ENCODE data around the gene ELMO1. TPM values are rescaled to one million over a fixed set of nuclear protein-coding genes. Genes with fewer than 3 reads are reported as not detected.

ELMO1 gene
- total and polyA plus RNA-seq, 10 donors, result 26.0 to 494 (median 201) TPM

GRCh38 chr7:36923943-36924436 is 524.7 kb downstream of the ELMO1 start:
- no peaks in the 10 kb centered on the region for H3K27me3 ChIP-seq (replicated peaks in 1 of 7)
- intact Hi-C loops (cut with DNase I; ENCODE audit: low total_unique reads), result no loop called here
- WGBS, 5 donors, result 61 to 80% (median 76%) methylated on average over 3 of the region's 3 CpGs
- H3K4me1 ChIP-seq, result peaks cover 0 to 19% (median 6%) of the 10 kb centered on the region in 6 donors
- H3K9me3 ChIP-seq, result peaks cover 0 to 6% (median 0%) of the 10 kb centered on the region in 8 donors
- TF ChIP-seq POLR2AphosphoS5 (IDR thresholded peaks at IDR 0.05) (no peak), POLR2A (IDR thresholded peaks at IDR 0.05) (no peak)
- TF ChIP-seq, protein P1, sequence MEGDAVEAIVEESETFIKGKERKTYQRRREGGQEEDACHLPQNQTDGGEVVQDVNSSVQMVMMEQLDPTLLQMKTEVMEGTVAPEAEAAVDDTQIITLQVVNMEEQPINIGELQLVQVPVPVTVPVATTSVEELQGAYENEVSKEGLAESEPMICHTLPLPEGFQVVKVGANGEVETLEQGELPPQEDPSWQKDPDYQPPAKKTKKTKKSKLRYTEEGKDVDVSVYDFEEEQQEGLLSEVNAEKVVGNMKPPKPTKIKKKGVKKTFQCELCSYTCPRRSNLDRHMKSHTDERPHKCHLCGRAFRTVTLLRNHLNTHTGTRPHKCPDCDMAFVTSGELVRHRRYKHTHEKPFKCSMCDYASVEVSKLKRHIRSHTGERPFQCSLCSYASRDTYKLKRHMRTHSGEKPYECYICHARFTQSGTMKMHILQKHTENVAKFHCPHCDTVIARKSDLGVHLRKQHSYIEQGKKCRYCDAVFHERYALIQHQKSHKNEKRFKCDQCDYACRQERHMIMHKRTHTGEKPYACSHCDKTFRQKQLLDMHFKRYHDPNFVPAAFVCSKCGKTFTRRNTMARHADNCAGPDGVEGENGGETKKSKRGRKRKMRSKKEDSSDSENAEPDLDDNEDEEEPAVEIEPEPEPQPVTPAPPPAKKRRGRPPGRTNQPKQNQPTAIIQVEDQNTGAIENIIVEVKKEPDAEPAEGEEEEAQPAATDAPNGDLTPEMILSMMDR (IDR thresholded peaks at IDR 0.05 in 8 of 11, conservative IDR thresholded peaks at IDR 0.05 in 3 of 11), result no peak
- H3K36me3 ChIP-seq, result peaks cover 0 to 10% (median 0%) of the 10 kb centered on the region in 6 donors
- no peak overlapping the region for H3K4me3 ChIP-seq
- peak overlapping the region in 3 of 8 donors; percentile 2 to 10 (median 9) for H3K27ac ChIP-seq
- DNase-seq, result no peak

- no peak overlapping the region for H3K27ac ChIP-seq
- H3K4me3 ChIP-seq, result no peak overlapping the region
- intact Hi-C loops (cut with DNase I; ENCODE audit: low total_unique reads), result no loop called here
- no peak for DNase-seq
- H3K9me3 ChIP-seq, result peaks cover 0 to 6% (median 0%) of the 10 kb centered on the region in 8 donors
- peaks cover 0 to 10% (median 0%) of the 10 kb centered on the region in 6 donors for H3K36me3 ChIP-seq
- TF ChIP-seq POLR2A (IDR thresholded peaks at IDR 0.05) (no peak), POLR2AphosphoS5 (IDR thresholded peaks at IDR 0.05) (no peak)
- TF ChIP-seq, protein P1 (IDR thresholded peaks at IDR 0.05 in 8 of 11, conservative IDR thresholded peaks at IDR 0.05 in 3 of 11), result no peak
- peaks cover 0 to 19% (median 6%) of the 10 kb centered on the region in 6 donors for H3K4me1 ChIP-seq
- no peaks in the 10 kb centered on the region for H3K27me3 ChIP-seq (replicated peaks in 1 of 7)
These were observed 525.5 kb downstream of the ELMO1 start for GRCh38 chr7:36923185-36923584.

GRCh38 chr7:36920433-36920832 is 528.2 kb downstream of the ELMO1 start:
- H3K9me3 ChIP-seq, result peaks cover 0 to 6% (median 0%) of the 10 kb centered on the region in 8 donors
- H3K27ac ChIP-seq, result no peak overlapping the region
- peaks cover 0 to 17% (median 6%) of the 10 kb centered on the region in 6 donors for H3K4me1 ChIP-seq
- DNase-seq, result no peak
- intact Hi-C loops (cut with DNase I; ENCODE audit: low total_unique reads), result no loop called here
- H3K36me3 ChIP-seq, result peaks cover 0 to 18% (median 0%) of the 10 kb centered on the region in 6 donors
- H3K27me3 ChIP-seq (replicated peaks in 1 of 7), result no peaks in the 10 kb centered on the region
- 96 to 100% (median 98%) methylated on average over 1 of the region's 1 CpG for WGBS, 5 donors
- TF ChIP-seq POLR2AphosphoS5 (IDR thresholded peaks at IDR 0.05), result no peak
- TF ChIP-seq POLR2A (IDR thresholded peaks at IDR 0.05), result no peak
- TF ChIP-seq, protein P1 (IDR thresholded peaks at IDR 0.05 in 8 of 11, conservative IDR thresholded peaks at IDR 0.05 in 3 of 11), result no peak
- H3K4me3 ChIP-seq, result no peak overlapping the region

DNA sequence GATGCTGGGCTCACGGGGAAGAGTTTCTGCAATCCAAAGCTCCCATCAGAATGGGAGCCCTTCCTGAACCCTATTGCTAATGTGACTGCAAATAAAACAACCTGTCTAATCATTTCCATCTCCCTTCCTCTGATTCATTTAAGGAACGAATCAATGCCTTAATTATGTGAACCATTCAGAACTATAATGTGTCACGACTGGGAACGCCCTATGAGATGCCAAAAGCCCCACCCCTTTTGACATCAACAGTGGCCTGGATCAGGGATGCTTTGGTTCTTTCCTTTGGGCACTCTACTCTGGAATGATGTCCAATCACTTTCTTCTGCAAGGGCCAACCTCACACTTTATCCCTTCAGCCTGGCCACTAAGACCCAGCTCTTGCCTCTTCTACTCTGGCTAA is 528.9 kb downstream of the ELMO1 start:
- DNase-seq, result no peak
- TF ChIP-seq POLR2A (IDR thresholded peaks at IDR 0.05), result no peak
- TF ChIP-seq, protein P1 (IDR thresholded peaks at IDR 0.05 in 8 of 11, conservative IDR thresholded peaks at IDR 0.05 in 3 of 11), result no peak
- TF ChIP-seq POLR2AphosphoS5 (IDR thresholded peaks at IDR 0.05), result no peak
- no peaks in the 10 kb centered on the region for H3K27me3 ChIP-seq (replicated peaks in 1 of 7)
- intact Hi-C loops (cut with DNase I; ENCODE audit: low total_unique reads), result no loop called here
- peaks cover 0 to 24% (median 0%) of the 10 kb centered on the region in 6 donors for H3K36me3 ChIP-seq
- H3K9me3 ChIP-seq, result peaks cover 0 to 6% (median 0%) of the 10 kb centered on the region in 8 donors
- peaks cover 0 to 12% (median 4%) of the 10 kb centered on the region in 6 donors for H3K4me1 ChIP-seq
- 89 to 97% (median 96%) methylated on average over 4 of the region's 4 CpGs for WGBS, 5 donors
- H3K4me3 ChIP-seq, result no peak overlapping the region
- H3K27ac ChIP-seq, result no peak overlapping the region

Data from spleen (tissue), 11 donors.